GM19463 (cell line): ENCODE data around the gene ERN1.

Experiments
- ATAC-seq: cut with Tn5 transposase; IDR thresholded peaks from one replicate; pipeline ENCODE4 v1.9.1; 2021; ENCODE audit warnings: mild to moderate bottlenecking, moderate library complexity; ENCODE audit not compliant: unreplicated experiment

Gene ERN1

DNA sequence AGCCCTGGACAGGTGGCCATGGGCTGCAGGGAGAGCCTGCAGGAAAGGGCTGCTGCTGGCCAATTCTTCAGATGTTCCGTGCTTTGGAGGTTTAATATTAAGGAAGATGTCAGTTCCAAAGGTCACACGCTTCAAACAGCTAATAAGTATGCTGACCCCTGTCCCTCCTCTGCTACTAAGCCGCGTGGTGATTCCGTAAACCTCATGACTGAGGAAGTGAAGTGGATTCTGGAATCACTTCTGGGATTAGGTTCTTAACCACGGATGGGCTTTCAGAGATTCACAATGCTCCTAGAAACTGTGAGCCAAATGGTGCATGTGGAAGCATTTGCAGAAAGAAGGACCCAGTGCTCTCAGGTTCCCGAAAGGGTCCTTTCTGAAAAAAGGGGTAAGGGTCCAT lies 28.5 kb upstream of the ERN1 start:
- no peak for ATAC-seq

DNA sequence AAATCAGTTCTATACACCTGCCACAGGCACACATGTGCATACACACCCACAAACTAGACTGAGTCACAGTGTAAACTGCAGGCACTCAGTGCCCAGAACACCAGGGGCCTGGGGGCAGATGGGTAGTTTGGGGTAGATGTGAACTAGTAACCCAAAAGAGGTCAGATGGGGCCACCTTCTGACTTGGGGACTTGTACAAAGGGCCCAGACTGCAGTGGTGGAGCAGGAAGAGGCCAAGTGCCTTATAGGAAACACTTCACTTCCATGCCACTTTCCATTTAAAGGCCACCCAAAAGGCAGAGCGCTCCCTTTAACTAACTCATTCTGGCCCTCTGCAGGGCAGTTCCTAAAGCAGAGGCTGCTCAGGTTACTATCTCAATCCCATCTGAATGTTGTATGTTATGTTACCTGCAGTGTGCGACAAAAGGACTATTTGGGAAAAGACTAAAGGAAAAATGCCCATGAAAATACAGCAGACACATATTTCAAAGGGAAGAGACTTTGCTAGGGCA lies 27.8 kb upstream of the ERN1 start:
- ATAC-seq: no peak

DNA sequence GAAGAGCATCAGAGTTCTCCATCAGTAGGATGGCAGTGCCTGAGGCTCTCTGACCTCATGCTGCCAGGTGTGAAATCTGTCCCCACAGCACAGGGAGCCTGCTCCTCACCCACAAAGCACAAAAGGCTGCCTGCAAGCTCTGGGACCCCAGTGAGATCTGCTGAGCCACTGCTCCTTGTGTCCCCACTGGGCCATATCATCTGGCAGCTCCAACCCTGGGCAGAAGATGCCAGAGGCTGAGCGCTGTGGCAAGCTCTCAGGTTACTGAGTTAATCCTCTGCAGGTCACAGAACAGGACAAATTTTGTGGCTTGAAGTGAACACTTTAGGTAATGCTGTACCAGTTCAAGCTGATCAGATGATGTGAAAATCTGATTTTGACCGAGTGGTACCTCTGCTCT lies 26.7 kb upstream of the ERN1 start:
- ATAC-seq: no peak

DNA sequence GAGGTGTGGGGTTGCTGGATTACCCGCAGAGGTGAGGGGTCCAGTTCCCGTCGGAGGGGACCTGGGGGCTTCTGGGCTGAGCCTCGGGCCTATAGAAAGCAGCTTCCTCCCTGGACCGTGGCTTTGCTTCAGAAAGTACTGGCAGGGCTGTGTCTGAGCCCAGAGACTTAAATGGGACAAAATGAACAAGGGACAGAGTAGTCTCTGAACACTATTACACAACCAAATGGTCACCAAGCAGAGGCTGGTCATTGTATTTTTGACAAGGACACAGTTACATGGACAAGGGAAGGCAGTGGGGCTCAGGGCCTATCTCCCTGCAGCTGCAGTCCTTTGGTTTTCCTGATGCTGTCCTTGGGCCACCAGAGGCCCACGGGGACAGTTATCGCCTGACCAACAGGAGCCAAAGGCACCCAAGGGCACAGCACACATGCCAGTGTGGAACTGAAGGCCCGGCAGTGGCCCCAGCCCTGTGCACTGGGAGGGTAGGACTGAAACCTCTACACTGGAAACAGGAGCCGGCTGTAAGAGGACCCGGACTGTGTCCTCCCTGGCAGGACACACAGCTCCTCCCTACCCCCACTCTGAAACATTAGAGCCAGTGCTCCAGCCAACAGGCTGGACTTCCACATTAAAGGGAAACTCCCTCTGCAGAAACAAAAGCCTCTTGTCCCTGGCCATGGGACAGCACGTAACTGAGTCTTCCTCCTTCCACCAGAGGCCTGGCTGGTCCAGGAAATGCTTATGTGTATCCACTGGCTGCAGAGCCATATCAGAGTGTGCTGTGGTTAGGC lies 26.0 kb upstream of the ERN1 start:
- ATAC-seq: no peak

GRCh38 chr17:64155129-64155528 lies 25.2 kb upstream of the ERN1 start:
- no peak for ATAC-seq

GRCh38 chr17:64154717-64155116 lies 24.8 kb upstream of the ERN1 start:
- ATAC-seq: no peak

DNA sequence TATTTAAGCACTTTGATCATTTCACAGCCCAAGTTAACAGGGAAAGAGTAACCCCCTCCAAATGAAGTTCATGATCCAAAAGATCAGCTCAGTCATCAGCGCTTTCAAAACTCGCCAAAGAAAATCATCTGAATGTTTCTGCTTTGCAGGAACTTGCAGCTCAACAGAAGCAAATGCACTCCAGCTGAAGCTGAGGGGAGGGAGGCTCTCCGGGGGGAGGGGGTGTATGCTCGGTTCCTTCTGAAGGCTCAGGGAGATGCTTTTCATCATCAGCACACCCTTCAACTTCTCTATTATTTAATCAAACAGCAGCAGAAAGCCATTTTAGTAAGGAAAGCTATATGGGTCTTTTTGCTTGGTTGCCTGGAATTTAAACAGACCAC lies 24.4 kb upstream of the ERN1 start:
- ATAC-seq: no peak

DNA sequence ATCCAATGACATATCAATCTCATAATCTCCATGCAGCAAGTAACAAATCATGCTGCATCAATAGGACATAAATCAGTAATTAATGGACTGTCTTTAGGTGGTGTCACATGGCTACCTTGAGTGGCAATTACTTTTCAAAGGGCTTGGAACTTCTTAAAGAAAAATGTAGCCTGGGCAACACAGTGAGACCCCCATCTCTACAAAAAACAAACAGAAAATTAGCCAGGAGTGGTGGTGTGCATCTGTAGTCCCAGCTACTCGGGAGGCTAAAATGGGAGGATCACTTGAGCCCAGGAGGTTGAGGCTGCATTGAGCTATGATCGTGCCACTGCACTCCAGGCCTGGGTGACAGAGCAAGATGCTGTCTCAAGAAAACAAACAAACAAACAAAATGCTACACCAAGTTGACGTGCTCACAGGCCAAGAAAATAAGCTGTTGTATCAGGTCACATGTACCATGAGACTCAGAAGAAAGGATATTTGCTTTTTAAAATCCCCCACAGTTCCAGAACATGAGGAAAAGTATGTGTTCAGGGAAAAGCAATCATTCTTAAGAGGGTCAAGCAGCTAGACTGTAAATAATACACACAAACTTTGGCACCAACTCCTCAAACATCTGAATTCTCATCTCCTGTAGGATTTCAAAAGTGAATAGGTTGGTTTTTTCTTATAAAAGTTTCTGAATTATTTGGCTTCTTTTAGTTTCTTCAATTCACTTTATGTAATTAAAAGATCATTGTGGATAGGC lies 23.8 kb upstream of the ERN1 start:
- ATAC-seq: no peak

GRCh38 chr17:64152428-64153125 lies 22.6 kb upstream of the ERN1 start:
- no peak for ATAC-seq

DNA sequence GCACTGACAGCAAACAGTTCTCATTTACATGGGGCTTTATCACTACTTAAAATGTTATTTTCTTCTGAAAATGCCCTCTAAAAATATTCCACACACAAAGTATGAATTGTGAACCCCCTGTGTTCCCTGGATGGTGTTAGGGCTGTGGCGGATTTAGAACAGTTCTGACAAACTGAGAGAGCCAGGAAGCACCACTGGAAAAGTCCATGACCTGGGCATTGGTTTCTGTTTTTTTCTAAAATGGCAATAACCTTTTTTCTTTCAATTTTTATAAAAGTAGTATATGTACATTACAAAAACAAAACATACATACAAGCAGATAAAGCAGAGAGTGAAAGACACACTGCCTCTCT lies 21.0 kb upstream of the ERN1 start:
- ATAC-seq: no peak

DNA sequence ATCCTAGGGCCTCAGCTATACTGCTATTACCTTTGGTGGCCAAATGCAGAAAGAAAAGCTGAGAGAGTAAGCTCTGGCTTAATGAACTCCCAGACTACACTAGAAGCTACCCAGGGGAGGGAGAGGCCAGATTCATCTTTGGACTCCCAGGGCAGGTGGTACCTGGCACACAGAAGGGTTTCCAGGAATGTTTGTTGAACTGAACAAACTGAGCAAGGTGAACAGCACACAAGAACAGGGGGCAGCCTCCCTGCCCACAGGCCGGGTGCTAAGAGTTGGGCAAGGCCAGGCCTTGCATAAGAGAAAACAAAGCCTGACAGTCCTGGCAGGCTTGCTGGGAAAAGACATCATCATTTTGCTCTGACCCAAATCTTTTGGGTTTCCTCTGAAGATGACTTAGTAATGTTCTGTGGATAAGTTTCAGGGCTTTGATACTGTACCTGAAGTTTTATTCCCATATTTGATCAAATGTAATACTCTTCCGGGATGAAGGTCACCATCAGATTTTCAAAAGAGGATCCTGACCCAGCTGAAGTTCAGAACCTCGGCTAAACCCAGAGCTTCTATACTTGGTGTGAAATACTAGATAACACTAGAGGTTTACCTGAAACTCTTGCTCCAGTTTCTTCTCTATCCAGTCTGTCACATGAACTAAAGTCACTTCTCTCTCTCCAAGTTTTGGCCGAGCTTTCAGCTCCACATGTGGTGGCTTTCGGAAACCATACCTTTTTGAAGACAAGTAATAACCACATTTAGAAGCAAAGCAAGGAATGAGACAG lies 20.5 kb upstream of the ERN1 start:
- no peak for ATAC-seq

GRCh38 chr17:64149196-64149595 lies 19.3 kb upstream of the ERN1 start:
- ATAC-seq: no peak

DNA sequence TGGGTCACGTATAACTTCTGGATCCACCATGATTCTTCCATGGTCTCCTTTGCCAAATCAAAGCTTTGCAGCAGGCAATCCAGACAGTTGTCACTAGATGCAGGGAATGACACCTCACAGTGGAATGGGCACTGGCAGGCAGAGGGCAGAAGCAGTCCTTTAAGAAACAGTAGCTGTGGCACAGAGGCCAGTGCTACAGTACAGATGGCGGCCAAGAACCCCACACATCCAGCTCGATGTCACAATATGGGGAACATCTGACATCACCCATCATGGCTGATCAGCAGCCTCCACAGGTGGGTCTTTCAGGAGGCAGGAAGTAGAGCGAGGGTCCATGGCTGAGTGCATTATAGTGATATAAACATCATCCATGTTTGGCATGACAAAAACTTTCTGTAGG lies 18.8 kb upstream of the ERN1 start:
- no peak for ATAC-seq

DNA sequence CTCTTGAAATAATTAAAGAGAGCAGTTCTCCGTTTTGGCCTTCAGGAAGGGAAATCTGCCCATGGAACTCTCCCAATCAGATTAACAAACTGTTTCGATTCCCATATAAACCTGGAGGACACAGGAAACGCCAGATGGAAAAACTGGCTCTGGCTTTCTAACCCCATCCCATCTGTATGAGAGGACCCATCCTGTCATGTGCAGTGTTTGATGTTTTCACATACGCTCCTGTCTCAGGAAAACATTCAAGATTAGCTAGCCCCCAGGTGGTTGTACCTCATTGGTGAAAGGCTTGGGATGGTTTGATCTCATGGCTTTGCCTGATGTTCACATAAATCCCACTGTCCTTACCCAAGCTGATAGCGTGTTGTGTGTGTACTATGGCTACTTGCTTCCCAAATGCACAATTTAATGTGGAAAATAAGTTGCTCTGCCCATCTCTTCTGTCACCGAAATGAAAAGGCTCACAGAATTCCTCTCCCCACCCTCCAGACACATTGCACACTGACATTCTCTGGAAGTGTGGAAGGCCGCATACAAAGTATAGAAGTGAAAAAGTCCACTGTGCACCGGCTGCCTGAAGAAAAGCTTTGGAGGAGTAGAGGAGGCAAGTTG lies 18.2 kb upstream of the ERN1 start:
- ATAC-seq: no peak

DNA sequence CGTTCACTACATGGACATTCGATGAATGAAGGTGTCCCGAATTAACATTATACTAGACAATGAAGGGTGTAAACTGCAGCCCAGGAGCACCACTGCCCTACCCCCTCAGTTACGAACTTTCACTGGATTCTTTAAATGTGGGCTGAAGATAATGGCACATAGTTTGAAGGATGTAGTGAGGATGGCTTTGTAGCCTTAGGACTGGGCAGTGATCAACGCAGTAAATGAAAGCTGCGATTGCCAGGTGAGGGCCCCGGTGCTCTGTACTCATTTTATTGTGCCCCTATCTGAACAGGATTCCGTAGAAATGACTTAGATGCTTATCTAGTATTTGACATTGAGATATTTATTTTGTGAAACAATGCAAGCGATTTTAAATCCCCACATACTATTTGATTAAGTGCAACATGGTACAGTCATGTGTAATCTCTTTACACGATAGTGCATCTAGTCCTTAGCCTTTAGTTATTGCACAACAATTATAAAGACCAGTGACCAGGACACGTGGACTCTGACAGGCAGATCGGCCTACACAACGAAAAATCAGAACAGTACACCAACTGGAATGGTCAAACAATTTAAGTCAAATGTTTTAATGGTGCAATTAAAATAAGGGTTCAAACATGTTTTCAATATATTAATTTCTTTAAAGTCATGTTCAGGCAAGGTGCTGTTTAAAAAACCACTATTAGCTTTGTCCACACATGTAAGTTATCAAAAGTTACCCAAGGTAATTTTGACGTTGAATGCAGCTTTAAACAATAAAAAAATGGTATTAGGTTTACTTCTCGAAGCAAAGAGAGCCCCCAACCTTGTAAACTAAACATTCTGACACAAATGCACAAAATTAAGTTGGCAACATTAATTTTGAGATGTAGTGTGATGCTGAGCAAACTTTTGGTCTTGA lies 17.4 kb upstream of the ERN1 start:
- no peak for ATAC-seq

- no peak for ATAC-seq
Observed at GRCh38 chr17:64146418-64147109, 16.6 kb upstream of the ERN1 start.

DNA sequence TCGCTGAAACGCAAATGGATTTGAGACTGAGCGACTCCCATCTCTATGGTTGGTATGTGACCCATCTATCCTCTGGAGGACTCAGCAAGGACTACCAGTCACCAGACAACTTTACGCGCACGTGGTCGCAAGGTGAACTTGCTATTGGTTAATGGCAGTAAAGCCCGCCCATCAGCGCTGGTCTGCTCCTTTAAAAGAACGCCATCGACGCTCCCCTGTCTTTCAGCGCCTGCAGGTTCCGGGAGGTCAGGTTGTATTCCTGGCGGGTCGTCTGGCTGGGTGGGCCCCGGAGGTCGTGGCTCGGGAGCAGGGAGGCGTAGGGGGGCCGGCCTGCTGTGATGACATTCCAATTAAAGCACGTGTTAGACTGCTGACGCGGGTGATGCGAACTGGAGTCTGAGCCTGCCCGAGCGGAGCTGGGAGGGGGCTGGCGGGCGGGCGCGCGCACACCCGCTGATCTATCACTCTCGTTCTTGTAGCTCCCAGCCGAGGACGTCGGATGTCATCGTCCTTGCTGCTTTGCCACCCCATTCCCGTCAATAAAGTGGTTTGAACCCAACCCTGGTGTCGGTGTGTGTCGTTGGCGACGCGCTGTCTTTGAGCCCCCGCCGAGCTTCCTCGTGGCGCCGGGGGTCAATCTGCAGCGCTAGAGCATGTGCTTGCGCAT lies 15.9 kb upstream of the ERN1 start:
- ATAC-seq: peak; percentile 93

DNA sequence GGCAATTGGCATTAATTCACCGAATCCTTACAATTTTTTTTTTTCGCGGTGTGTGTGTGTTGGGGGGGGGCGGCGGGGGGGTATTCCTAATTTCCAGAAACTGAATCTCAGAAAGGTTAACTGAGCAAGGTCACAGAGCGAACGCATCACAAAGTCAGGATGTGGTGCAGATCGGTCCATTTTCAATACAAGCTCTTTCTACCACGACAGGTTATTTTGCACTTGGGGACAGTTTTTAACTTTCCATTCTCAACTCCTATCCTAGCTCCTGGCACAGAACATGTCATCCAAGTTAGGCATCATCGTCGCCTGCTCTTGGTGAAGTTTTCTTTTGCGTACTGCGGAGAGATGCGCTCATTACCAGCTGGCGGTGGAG lies 15.4 kb upstream of the ERN1 start:
- peak; percentile 7 for ATAC-seq
